ENCODE measurements around the gene CCDC28B. TPM values are rescaled to one million over a fixed set of nuclear protein-coding genes. Genes with fewer than 3 reads are reported as not detected.

The CCDC28B gene
- total RNA-seq, 4 donors from 2014 or later = 2.7 to 12.0 (median 6.2) TPM

DNA sequence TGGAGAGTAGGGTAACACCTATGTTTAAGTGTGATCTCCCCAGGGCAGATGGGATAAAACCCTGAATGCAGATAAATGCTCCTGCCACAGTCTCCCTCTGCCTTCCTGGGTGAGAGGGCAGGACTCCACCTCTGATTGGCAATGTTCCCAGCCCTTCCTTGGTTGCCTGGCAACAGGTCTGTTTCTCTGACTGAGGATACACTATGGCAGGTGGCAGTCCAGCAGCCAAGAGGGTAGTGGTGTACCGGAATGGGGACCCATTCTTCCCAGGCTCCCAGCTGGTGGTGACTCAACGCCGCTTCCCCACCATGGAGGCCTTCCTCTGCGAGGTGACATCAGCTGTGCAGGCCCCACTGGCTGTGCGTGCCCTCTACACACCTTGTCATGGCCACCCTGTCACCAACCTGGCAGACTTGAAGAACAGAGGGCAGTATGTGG, 8.5 kb downstream of the CCDC28B start, which contains the start of gene DCDC2B:
Gene DCDC2B, plus strand, starts transcription at position 199 of the 438 bp plus-strand sequence. Its CDS starts 5 bp downstream, at position 204.
- H3K36me3 ChIP-seq = peaks cover 0 to 25% (median 0%) of the 10 kb centered on the region in 3 donors
- H3K27ac ChIP-seq = no peak within 1 kb of the TSS
- 84 to 86% methylated on average over 1 to 5 of the region's 5 CpGs for WGBS, 2 donors
- H3K27me3 ChIP-seq = no peaks in the 10 kb centered on the region
- no peaks in the 10 kb centered on the region for H3K9me3 ChIP-seq
- H3K4me3 ChIP-seq = no peak within 1 kb of the TSS
- H3K4me1 ChIP-seq = peaks cover 0 to 23% (median 10%) of the 10 kb centered on the region in 4 donors
- DNase-seq (ENCODE audit: low spot score in 2 of 2) = no peak
- TF ChIP-seq POLR2A (IDR thresholded peaks at IDR 0.05) (no peak), EP300 (IDR thresholded peaks at IDR 0.05) (no peak)
- TF ChIP-seq, protein P1, sequence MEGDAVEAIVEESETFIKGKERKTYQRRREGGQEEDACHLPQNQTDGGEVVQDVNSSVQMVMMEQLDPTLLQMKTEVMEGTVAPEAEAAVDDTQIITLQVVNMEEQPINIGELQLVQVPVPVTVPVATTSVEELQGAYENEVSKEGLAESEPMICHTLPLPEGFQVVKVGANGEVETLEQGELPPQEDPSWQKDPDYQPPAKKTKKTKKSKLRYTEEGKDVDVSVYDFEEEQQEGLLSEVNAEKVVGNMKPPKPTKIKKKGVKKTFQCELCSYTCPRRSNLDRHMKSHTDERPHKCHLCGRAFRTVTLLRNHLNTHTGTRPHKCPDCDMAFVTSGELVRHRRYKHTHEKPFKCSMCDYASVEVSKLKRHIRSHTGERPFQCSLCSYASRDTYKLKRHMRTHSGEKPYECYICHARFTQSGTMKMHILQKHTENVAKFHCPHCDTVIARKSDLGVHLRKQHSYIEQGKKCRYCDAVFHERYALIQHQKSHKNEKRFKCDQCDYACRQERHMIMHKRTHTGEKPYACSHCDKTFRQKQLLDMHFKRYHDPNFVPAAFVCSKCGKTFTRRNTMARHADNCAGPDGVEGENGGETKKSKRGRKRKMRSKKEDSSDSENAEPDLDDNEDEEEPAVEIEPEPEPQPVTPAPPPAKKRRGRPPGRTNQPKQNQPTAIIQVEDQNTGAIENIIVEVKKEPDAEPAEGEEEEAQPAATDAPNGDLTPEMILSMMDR (IDR thresholded peaks at IDR 0.05) = no peak

DNA sequence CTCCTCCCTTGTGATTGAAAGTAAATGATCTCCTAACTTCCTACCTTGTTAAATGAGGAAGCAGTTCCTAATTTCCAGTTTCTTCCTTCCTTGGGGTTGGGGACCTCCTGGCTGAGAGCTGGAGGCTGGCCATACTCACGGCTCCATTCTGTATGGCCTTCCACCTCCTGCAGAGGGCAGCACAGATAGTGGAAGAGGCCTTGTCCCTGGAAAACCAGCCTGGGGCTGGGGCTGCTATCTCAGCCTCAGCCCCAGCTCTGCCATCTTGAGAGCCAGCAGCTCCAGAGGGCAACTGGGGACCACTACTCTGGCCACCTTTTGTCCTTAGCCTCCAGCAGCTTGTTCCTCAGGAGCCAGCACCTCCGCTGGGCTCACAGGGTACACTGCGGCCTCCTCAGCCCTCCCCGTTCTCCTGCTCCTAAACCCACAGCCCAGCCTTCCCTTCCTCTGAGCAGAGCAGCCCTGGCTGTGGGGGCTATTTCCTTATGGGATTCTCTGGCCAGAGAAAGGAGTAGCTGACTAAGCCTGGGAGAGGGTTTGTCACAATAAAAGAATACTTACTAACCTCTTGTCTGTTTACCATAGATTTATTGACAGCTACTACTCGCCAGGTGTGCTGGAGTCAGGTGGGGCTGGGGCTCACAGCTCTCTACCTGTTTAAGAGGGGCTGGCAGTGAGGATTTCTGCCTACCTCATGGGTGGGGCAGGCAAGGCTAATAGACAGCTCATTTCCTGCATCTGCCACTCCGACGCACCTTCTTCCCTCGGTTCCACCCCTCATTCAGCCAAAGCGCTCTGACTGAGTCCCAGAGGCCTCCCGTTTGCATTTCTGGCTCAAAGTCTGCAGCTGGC, 15.5 kb downstream of the CCDC28B start:
- DNase-seq (ENCODE audit: low spot score in 2 of 2) = peak in 1 of 2 donors; percentile 56
- Histone ChIP-seq H3K27ac (peak overlapping the region in 2 of 4 donors; percentile 3 to 59), H3K36me3 (peaks cover 0 to 78% (median 0%) of the 10 kb centered on the region in 3 donors), H3K4me1 (peaks cover 0 to 31% (median 2%) of the 10 kb centered on the region in 4 donors), H3K4me3 (no peak overlapping the region), H3K9me3 (no peaks in the 10 kb centered on the region), H3K27me3 (no peaks in the 10 kb centered on the region)
- TF ChIP-seq POLR2A (IDR thresholded peaks at IDR 0.05) = no peak
- no peak for TF ChIP-seq EP300 (IDR thresholded peaks at IDR 0.05)
- TF ChIP-seq, protein P1 (IDR thresholded peaks at IDR 0.05) = peak; percentile 54 to 64 (median 63)
- 78 to 79% methylated on average over 10 of the region's 10 CpGs for WGBS, 2 donors

DNA sequence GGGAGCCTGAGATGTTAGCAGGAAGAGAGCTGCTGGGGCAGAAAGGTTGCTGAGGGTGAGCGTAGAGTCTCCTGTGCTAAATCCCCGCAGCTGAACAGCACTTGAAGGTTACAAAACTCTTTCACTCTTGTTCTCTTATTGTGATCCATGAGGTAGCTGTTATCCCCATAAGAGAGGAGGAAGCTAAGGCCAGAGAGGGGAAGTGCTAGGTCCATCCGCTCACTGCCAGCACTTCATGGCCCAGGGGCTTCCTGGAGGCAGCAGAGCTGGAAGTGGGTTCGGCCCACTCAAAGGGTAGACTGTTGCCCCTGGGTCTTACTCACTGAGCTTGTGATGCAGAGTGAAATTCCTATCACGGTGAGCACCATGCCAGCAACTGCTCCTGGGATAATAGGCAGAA, 16.2 kb downstream of the CCDC28B start:
- 86 to 91% methylated on average over 5 of the region's 5 CpGs for WGBS, 2 donors
- DNase-seq (ENCODE audit: low spot score in 2 of 2) = no peak
- Histone ChIP-seq H3K27ac (no peak overlapping the region), H3K4me3 (no peak overlapping the region), H3K4me1 (peaks cover 0 to 38% (median 9%) of the 10 kb centered on the region in 4 donors), H3K9me3 (no peaks in the 10 kb centered on the region), H3K27me3 (no peaks in the 10 kb centered on the region), H3K36me3 (peaks cover 0 to 78% (median 0%) of the 10 kb centered on the region in 3 donors)
- TF ChIP-seq, protein P1 (IDR thresholded peaks at IDR 0.05) = no peak
- TF ChIP-seq EP300 (IDR thresholded peaks at IDR 0.05) = no peak
- no peak for TF ChIP-seq POLR2A (IDR thresholded peaks at IDR 0.05)

DNA sequence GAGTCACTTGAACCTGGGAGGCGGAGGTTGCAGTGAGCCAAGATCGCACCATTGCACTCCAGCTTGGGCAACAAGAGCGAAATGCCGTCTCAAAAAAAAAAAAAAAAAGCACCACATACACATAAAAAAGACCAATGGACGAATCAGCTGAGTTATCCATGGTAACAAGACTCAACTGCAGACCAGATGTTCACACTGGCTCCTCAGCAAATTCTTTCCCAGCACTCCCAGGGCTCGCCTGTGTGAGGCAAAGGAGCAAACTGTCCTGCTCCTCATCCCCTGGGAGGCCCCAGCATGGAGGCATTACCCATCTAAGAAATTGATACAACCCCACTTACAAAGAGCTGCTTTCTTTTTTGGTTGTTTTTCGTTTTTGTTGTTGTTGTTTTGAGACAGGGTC, 18.6 kb downstream of the CCDC28B start:
- Histone ChIP-seq H3K27ac (no peak overlapping the region), H3K27me3 (no peaks in the 10 kb centered on the region), H3K4me1 (peaks cover 0 to 50% (median 23%) of the 10 kb centered on the region in 4 donors), H3K4me3 (no peak overlapping the region), H3K9me3 (no peaks in the 10 kb centered on the region), H3K36me3 (peaks cover 0 to 65% (median 0%) of the 10 kb centered on the region in 3 donors)
- 74 to 80% methylated on average over 7 of the region's 7 CpGs for WGBS, 2 donors
- DNase-seq (ENCODE audit: low spot score in 2 of 2) = no peak
- TF ChIP-seq POLR2A (IDR thresholded peaks at IDR 0.05) = no peak
- no peak for TF ChIP-seq EP300 (IDR thresholded peaks at IDR 0.05)
- TF ChIP-seq, protein P1 (IDR thresholded peaks at IDR 0.05) = no peak

Measured in tibial nerve (tissue), 4 donors.